IPS-18a (cell line): ENCODE measurements around the gene SPATS2L.

ENCODE experiments used
- H3K27ac ChIP-seq: one replicate; pipeline ENCODE4 v1.5.1; 2013; ENCODE audit warnings: low read length
- H3K27me3 ChIP-seq: one replicate; pipeline ENCODE4 v1.6.1; 2013; ENCODE audit warnings: mild to moderate bottlenecking, low read length; ENCODE audit not compliant: control insufficient read depth, insufficient read depth
- H3K36me3 ChIP-seq: one replicate; pipeline ENCODE4 v1.6.1; 2013; ENCODE audit warnings: low read depth, low read length; ENCODE audit not compliant: control insufficient read depth
- H3K4me1 ChIP-seq: one replicate; pipeline ENCODE4 v1.6.1; 2013; ENCODE audit warnings: low read depth, low read length; ENCODE audit not compliant: control insufficient read depth
- H3K4me3 ChIP-seq: one replicate; pipeline ENCODE4 v1.5.1; 2013; ENCODE audit warnings: low read length
- H3K9ac ChIP-seq: one replicate; pipeline ENCODE4 v1.6.1; 2013; ENCODE audit warnings: mild to moderate bottlenecking, low read length, moderate library complexity
- H3K9me3 ChIP-seq: one replicate; pipeline ENCODE4 v1.6.1; 2013; ENCODE audit warnings: low read depth, low read length; ENCODE audit not compliant: control insufficient read depth

SPATS2L gene

GRCh38 chr2:200470230-200470629 is 163.7 kb downstream of the SPATS2L start:
- H3K27me3 ChIP-seq: no peaks in the 10 kb centered on the region
- H3K9me3 ChIP-seq: no peaks in the 10 kb centered on the region
- H3K36me3 ChIP-seq: peaks cover 50% of the 10 kb centered on the region
- H3K4me3 ChIP-seq: no peak overlapping the region
- no peak overlapping the region for H3K9ac ChIP-seq
- H3K27ac ChIP-seq: no peak overlapping the region
- H3K4me1 ChIP-seq: no peaks in the 10 kb centered on the region

DNA sequence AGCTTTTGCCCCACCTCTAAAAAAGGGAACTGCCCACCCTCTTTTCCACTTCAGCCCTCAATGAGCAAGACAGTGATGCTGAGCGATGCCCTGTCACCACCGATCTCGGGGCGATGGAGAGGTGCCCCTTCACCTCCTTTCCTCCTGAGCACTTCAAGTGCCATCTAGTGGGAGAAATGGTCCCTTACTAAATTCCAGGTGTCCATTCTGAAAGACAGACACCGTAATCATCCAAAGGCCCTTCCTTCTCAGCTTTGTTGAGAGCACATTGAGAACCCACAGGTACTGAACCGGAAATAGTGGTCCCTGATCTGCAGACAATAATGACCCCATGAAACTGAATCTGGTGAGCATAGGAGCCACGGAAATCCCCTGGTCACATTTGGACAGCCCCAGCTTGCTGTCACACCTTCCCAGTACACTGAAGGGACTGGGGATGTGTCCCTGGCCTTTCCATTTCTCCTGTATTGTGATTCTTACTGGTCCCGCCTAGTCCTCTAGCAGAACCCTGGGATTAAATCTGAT is 164.9 kb downstream of the SPATS2L start:
- H3K4me1 ChIP-seq: peaks cover 3% of the 10 kb centered on the region
- no peaks in the 10 kb centered on the region for H3K9me3 ChIP-seq
- peaks cover 56% of the 10 kb centered on the region for H3K36me3 ChIP-seq

DNA sequence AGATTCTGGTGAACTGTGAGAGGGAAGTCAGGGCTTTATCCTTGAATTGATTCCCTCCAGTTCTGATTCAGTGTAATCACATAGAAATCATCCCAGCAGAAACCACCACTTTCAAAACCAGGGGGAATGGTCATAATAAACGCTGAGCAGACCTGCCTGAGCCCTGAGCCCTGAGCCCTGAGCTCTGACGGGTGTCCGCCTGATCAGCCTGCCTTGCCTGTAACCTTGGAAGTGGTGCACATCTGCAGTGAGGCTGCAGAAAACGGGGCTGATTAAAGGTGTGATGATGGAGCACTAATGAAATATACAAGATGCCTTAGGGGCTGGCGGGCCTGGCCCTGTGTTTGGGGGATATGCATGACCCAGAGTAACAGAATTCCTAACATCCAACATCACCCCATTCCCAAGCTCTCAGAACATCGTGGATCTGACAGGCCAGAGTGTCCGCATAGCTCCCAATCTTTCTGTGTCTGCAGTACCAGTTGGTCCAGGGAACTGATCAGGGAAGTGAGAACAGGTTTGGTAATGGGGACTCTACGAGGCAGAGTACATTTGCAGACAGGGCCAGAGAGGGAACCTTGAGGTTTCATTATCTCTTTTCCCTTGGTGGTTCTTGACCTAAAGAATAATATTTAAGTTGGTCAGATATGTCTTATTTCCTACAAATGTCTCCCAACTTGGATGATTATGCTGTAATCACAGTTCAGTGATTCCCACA is 165.6 kb downstream of the SPATS2L start:
- Histone ChIP-seq H3K4me1 (peaks cover 7% of the 10 kb centered on the region), H3K9me3 (no peaks in the 10 kb centered on the region), H3K27ac (no peak overlapping the region)

More for the DNA sequence above, 164.9 kb downstream of the SPATS2L start:
- H3K4me3 ChIP-seq: no peak overlapping the region
- H3K27ac ChIP-seq: no peak overlapping the region
- H3K27me3 ChIP-seq: no peaks in the 10 kb centered on the region
- no peak overlapping the region for H3K9ac ChIP-seq

DNA sequence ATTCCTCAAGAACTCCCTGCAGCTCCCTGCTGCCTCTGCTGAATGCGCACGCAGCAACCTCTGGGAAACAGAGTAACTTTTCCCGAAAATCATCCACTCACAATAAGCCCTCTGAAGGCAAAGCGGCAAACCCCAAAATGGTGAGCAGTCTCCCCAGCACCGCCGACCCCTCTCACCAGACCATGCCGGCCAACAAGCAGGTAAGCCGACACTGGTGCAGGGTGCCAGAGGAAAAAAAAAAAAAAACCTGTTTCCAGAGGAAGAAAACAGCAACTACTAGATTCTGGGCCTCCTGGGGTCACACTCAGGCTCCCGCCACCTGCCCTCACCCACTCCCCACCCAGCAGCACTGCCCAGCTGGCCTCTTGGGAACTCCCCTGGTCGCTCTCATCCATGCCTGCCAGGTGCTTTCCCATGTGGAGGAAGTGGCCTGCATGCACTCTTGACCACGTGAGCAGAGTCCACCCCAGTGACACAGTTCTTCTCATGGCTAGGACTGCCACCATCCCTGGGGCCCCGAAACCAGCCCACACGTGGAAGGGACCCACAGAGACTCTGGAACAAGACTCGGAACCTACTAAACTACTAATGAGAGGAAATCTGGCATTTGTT is 166.5 kb downstream of the SPATS2L start:
- Histone ChIP-seq H3K4me1 (peaks cover 7% of the 10 kb centered on the region), H3K36me3 (peaks cover 52% of the 10 kb centered on the region), H3K9ac (no peak overlapping the region)

More for the DNA sequence above, 165.6 kb downstream of the SPATS2L start:
- Histone ChIP-seq H3K4me3 (no peak overlapping the region), H3K36me3 (peaks cover 58% of the 10 kb centered on the region), H3K27me3 (no peaks in the 10 kb centered on the region), H3K9ac (no peak overlapping the region)

DNA sequence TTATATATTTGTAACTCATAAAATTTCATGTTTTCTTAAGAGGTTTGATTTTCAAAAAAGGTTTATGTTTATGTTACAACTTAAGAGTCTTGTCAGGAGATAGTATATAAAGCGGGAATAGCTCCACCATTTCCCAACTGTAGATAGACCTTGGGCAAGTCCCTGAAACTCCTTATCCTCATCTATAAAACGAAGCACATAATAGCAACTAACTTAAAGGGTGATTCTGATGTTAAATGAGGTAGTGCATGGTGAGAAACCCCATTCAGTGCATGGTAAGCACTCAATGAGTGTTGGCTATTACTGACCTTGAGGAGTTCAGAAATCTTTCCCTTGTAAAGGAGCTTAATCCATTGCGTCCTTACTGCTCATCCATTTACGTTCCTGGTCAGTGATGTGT is 169.3 kb downstream of the SPATS2L start:
- H3K36me3 ChIP-seq: peaks cover 36% of the 10 kb centered on the region
- no peak overlapping the region for H3K27ac ChIP-seq
- H3K9ac ChIP-seq: no peak overlapping the region
- peaks cover 11% of the 10 kb centered on the region for H3K4me1 ChIP-seq
- no peaks in the 10 kb centered on the region for H3K27me3 ChIP-seq
- H3K4me3 ChIP-seq: no peak overlapping the region
- no peaks in the 10 kb centered on the region for H3K9me3 ChIP-seq

More for the DNA sequence above, 166.5 kb downstream of the SPATS2L start:
- H3K4me3 ChIP-seq: no peak overlapping the region
- H3K9me3 ChIP-seq: no peaks in the 10 kb centered on the region
- no peak overlapping the region for H3K27ac ChIP-seq
- H3K27me3 ChIP-seq: no peaks in the 10 kb centered on the region

DNA sequence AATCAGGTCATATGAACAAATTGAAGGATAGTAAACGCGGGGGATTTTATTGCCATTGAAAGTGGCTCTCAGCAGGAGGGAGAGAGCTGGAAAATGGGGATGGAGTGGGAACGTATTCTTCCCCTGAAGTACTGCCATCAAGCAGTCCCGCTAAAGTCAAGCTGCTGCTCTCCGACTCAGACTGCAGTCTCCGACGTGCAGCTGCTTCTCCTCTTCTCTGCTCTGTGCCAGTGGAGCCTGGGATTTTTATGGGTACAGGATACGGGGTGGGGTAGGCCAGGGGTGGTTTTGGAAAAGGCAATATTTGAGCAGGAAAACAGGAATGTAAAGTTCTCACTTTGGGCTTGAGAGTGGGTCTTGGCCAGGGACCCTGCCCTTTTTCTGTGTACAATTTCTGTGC is 170.3 kb downstream of the SPATS2L start:
- H3K27me3 ChIP-seq: no peaks in the 10 kb centered on the region
- no peak overlapping the region for H3K27ac ChIP-seq
- no peak overlapping the region for H3K4me3 ChIP-seq
- H3K36me3 ChIP-seq: peaks cover 36% of the 10 kb centered on the region
- H3K9me3 ChIP-seq: no peaks in the 10 kb centered on the region
- H3K4me1 ChIP-seq: peaks cover 16% of the 10 kb centered on the region
- no peak overlapping the region for H3K9ac ChIP-seq

GRCh38 chr2:200477667-200478131 is 171.2 kb downstream of the SPATS2L start:
- H3K9me3 ChIP-seq: no peaks in the 10 kb centered on the region
- no peak overlapping the region for H3K4me3 ChIP-seq
- H3K36me3 ChIP-seq: peaks cover 35% of the 10 kb centered on the region
- no peak overlapping the region for H3K9ac ChIP-seq
- H3K4me1 ChIP-seq: peaks cover 16% of the 10 kb centered on the region
- H3K27ac ChIP-seq: no peak overlapping the region
- H3K27me3 ChIP-seq: no peaks in the 10 kb centered on the region

DNA sequence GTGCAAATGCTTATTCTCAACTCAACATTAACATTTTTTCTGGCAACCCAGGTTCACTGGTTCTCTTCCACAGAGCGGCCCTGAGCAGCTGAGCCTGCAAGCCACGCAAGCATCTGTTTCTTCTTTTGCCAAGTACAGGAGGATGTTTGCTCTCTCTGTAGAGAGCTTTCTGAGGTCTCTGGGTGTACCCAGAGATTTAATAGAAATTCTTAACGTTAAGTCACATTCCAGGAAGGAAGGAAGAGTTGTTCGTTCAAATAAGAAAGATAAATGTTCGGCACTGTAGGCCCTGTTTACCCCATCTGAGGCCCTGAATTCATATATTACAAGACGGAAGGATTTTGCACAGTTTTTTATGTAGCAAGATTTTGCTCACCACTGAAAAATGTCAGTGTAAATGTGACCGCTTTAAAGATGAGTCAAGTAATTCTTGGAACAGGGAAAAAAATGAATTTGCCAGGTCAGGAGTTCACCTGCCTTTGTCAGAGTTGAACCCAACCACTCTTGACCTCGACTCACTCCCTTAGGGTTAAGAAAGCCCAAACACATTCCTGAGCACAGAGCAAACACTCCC is 173.3 kb downstream of the SPATS2L start:
- Histone ChIP-seq H3K9me3 (no peaks in the 10 kb centered on the region), H3K4me3 (no peak overlapping the region), H3K27me3 (no peaks in the 10 kb centered on the region), H3K27ac (no peak overlapping the region), H3K9ac (no peak overlapping the region), H3K36me3 (peaks cover 25% of the 10 kb centered on the region), H3K4me1 (peaks cover 18% of the 10 kb centered on the region)

GRCh38 chr2:200482194-200482593 is 175.7 kb downstream of the SPATS2L start:
- H3K9me3 ChIP-seq: no peaks in the 10 kb centered on the region

DNA sequence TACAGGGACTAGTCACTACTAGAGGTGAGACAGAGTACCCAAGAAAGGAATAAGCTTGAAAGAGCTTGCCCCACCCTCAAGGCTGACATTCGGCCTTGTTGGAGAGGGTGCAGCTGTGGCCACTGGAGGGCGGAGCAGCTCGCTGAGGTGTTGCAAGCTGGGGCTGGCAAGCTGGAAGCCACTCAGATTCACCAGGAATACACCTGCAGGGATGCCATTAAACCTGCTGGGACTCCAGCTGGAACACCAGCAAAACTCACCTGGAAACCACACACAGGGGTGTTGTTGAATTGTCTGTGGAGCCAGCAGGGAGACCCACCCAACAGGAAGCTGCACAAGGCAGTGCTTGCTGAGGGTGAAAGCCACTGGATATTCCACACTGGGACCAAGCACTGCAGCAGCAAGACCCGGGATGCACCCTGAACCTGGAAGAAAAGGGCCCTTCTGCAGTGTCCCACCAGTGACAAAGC is 177.3 kb downstream of the SPATS2L start:
- H3K36me3 ChIP-seq: no peaks in the 10 kb centered on the region
- peaks cover 11% of the 10 kb centered on the region for H3K4me1 ChIP-seq
- H3K9me3 ChIP-seq: no peaks in the 10 kb centered on the region
- H3K9ac ChIP-seq: no peak overlapping the region
- no peak overlapping the region for H3K27ac ChIP-seq
- H3K27me3 ChIP-seq: no peaks in the 10 kb centered on the region
- no peak overlapping the region for H3K4me3 ChIP-seq

More at GRCh38 chr2:200482194-200482593, 175.7 kb downstream of the SPATS2L start:
- no peaks in the 10 kb centered on the region for H3K27me3 ChIP-seq
- no peak overlapping the region for H3K9ac ChIP-seq
- H3K4me3 ChIP-seq: no peak overlapping the region
- peaks cover 9% of the 10 kb centered on the region for H3K36me3 ChIP-seq
- no peak overlapping the region for H3K27ac ChIP-seq
- peaks cover 11% of the 10 kb centered on the region for H3K4me1 ChIP-seq

DNA sequence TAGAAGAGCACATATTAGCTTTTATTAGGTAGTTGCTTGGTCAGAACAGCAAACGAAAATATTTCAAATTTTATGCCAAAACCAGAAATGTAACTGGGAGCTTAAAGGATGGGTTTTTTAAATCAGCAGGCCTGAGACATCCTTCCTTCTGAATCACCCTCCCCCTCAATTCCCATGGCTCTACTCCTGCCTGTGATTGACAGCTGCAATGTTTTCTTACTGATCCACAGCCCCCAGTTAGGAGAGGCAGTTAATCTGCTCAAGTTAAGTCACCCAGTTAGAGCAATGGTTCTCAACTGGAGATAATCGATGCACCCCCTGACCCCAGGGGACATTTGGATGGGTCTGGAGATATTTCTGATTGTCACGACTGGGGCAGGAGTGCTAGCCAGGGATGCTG is 178.4 kb downstream of the SPATS2L start:
- no peak overlapping the region for H3K4me3 ChIP-seq
- no peaks in the 10 kb centered on the region for H3K9me3 ChIP-seq
- H3K36me3 ChIP-seq: no peaks in the 10 kb centered on the region
- no peak overlapping the region for H3K9ac ChIP-seq
- peaks cover 11% of the 10 kb centered on the region for H3K4me1 ChIP-seq
- no peaks in the 10 kb centered on the region for H3K27me3 ChIP-seq
- H3K27ac ChIP-seq: no peak overlapping the region
